MM.1S (cell line): ENCODE data around the gene MAGI1.

ENCODE experiments used
- DNase-seq: peaks from one replicate; pipeline ENCODE4 v3.0.0-alpha.2; 2015
- H2AFZ ChIP-seq: fragments of 300-600 bp; sonication (generic); 2 replicates; pipeline ENCODE4 v1.6.0; 2016; ENCODE audit warnings: antibody characterized with exemption, low read length
- H3F3A ChIP-seq: fragments of 300-600 bp; sonication (generic); 2 replicates; pipeline ENCODE4 v1.6.1; 2016; ENCODE audit warnings: mild to moderate bottlenecking, antibody characterized with exemption, low read length, moderate library complexity, mixed read lengths; ENCODE audit not compliant: insufficient read depth
- H3K27ac ChIP-seq: fragments of 300-600 bp; sonication (generic); 2 replicates; pipeline ENCODE4 v1.5.1; 2016; ENCODE audit warnings: mild to moderate bottlenecking, low read length
- H3K27me3 ChIP-seq: fragments of 300-600 bp; sonication (generic); replicated peaks from 2 replicates; pipeline ENCODE4 v1.6.0; 2016; ENCODE audit warnings: low read length; ENCODE audit not compliant: insufficient read depth
- H3K36me3 ChIP-seq: fragments of 300-600 bp; sonication (generic); replicated peaks from 2 replicates; pipeline ENCODE4 v1.6.1; 2016; ENCODE audit warnings: mild to moderate bottlenecking, low read length, mixed read lengths; ENCODE audit not compliant: insufficient read depth
- H3K4me1 ChIP-seq: fragments of 300-600 bp; sonication (generic); 2 replicates; pipeline ENCODE4 v1.6.1; 2016; ENCODE audit warnings: low read length, mixed read lengths
- H3K4me2 ChIP-seq: fragments of 300-600 bp; sonication (generic); 2 replicates; pipeline ENCODE4 v1.6.0; 2016; ENCODE audit warnings: low read depth, low read length
- H3K4me3 ChIP-seq: fragments of 300-600 bp; sonication (generic); 2 replicates; pipeline ENCODE4 v1.5.1; 2016; ENCODE audit warnings: low read length, mixed read lengths
- H3K79me2 ChIP-seq: fragments of 300-600 bp; sonication (generic); 2 replicates; pipeline ENCODE4 v1.6.1; 2016; ENCODE audit warnings: mixed run types, low read length, mixed read lengths
- H3K9ac ChIP-seq: fragments of 300-600 bp; sonication (generic); 2 replicates; pipeline ENCODE4 v1.6.1; 2016; ENCODE audit warnings: low read length, mixed read lengths
- H3K9me2 ChIP-seq: fragments of 300-600 bp; sonication (generic); replicated peaks from 2 replicates; pipeline ENCODE4 v1.6.1; 2016; ENCODE audit warnings: mild to moderate bottlenecking, low read length, mixed read lengths; ENCODE audit not compliant: insufficient read depth
- H3K9me3 ChIP-seq: fragments of 300-600 bp; sonication (generic); replicated peaks from 2 replicates; pipeline ENCODE4 v1.6.1; 2016; ENCODE audit warnings: mild to moderate bottlenecking, low read length, mixed read lengths; ENCODE audit not compliant: insufficient read depth
- H4K20me1 ChIP-seq: fragments of 300-600 bp; sonication (generic); 2 replicates; pipeline ENCODE4 v1.6.1; 2016; ENCODE audit warnings: mild to moderate bottlenecking, low read length, moderate library complexity, mixed read lengths; ENCODE audit not compliant: insufficient read depth
- CTCF ChIP-seq: fragments of 300-600 bp; sonication (generic); IDR thresholded peaks from 2 replicates; pipeline ENCODE4 v1.5.1; 2016; ENCODE audit warnings: antibody characterized with exemption, low read length, mixed read lengths
- EZH2 ChIP-seq: fragments of 300-600 bp; sonication (generic); optimal IDR thresholded peaks from 2 replicates; pipeline ENCODE3; 2017; ENCODE audit warnings: low read depth, mild to moderate bottlenecking, antibody characterized with exemption, low read length, mixed read lengths
- EZH2phosphoT487 ChIP-seq: fragments of 300-600 bp; sonication (generic); IDR thresholded peaks from 2 replicates; pipeline ENCODE4 v1.6.1; 2018; ENCODE audit warnings: antibody characterized with exemption, low read length

MAGI1 gene

DNA sequence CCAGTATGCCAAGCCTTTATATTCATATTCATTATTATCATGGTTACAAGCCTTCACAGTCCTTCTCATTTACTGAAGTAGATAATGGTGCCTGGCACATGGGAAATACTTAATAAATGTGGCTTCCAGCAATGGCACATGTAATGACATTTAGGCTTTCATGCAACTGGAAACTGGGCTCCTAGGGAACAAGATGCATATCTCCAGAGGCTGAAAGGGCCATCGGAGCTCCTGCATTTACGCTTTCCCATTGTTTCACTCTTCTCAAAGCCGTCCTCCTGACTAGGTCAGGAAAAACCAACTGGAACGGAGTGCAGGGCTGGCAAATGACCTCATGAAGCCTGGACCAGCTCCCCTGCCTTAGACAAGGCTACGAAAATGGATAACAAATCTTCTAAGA is 474.9 kb downstream of the MAGI1 start:
- Histone ChIP-seq H4K20me1 (no peaks in the 10 kb centered on the region), H3K27ac (no peak overlapping the region), H3K9me3 (no peaks in the 10 kb centered on the region), H3K9me2 (no peaks in the 10 kb centered on the region), H3K4me3 (no peak overlapping the region), H3K36me3 (no peaks in the 10 kb centered on the region), H3K9ac (no peak overlapping the region), H3K4me2 (no peak overlapping the region), H3K4me1 (no peaks in the 10 kb centered on the region), H3K27me3 (no peaks in the 10 kb centered on the region), H2AFZ (no peak overlapping the region), H3K79me2 (no peaks in the 10 kb centered on the region), H3F3A (no peaks in the 10 kb centered on the region)
- TF ChIP-seq CTCF (no peak), EZH2 (no peak), EZH2phosphoT487 (no peak)
- DNase-seq: no peak

DNA sequence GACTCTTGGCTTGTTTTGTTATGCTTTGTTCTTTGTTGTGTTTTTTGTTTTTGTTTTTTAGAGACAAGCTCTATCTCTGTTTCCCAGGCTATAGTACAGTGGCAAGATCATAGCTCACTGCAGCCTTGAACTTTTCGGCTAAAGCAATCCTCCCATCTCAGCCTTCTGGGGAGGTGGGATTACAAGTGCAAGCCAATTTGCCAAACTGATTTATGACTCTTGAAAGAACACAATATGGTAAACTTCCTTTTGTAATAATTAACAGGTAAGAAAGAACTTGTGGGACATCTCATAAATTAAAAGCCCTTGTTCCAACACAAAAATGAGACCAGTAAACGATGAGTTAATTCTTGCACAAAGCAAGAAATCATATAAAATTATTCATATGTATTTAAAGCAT is 476.3 kb downstream of the MAGI1 start:
- H3K4me1 ChIP-seq: no peaks in the 10 kb centered on the region
- H3K27ac ChIP-seq: no peak overlapping the region
- TF ChIP-seq EZH2 (no peak), EZH2phosphoT487 (no peak), CTCF (no peak)
- H2AFZ ChIP-seq: no peak overlapping the region
- no peak for DNase-seq
- no peaks in the 10 kb centered on the region for H3K9me3 ChIP-seq
- H3K9me2 ChIP-seq: no peaks in the 10 kb centered on the region
- no peaks in the 10 kb centered on the region for H3K36me3 ChIP-seq
- H3K79me2 ChIP-seq: no peaks in the 10 kb centered on the region
- H3K4me2 ChIP-seq: no peak overlapping the region
- H3K27me3 ChIP-seq: no peaks in the 10 kb centered on the region
- H3F3A ChIP-seq: no peaks in the 10 kb centered on the region
- no peak overlapping the region for H3K9ac ChIP-seq
- H3K4me3 ChIP-seq: no peak overlapping the region
- H4K20me1 ChIP-seq: no peaks in the 10 kb centered on the region

- Histone ChIP-seq H3K27me3 (no peaks in the 10 kb centered on the region), H2AFZ (no peak overlapping the region), H3K9ac (no peak overlapping the region), H4K20me1 (no peaks in the 10 kb centered on the region), H3K79me2 (no peaks in the 10 kb centered on the region), H3K36me3 (no peaks in the 10 kb centered on the region), H3K9me3 (no peaks in the 10 kb centered on the region), H3K4me3 (no peak overlapping the region), H3K9me2 (no peaks in the 10 kb centered on the region), H3K4me1 (no peaks in the 10 kb centered on the region), H3K4me2 (no peak overlapping the region), H3K27ac (no peak overlapping the region), H3F3A (no peaks in the 10 kb centered on the region)
- DNase-seq: peak; percentile 58
- TF ChIP-seq EZH2phosphoT487: no peak
- TF ChIP-seq EZH2: no peak
- TF ChIP-seq CTCF: no peak
Measured at GRCh38 chr3:65561617-65562016, 477.1 kb downstream of the MAGI1 start.

DNA sequence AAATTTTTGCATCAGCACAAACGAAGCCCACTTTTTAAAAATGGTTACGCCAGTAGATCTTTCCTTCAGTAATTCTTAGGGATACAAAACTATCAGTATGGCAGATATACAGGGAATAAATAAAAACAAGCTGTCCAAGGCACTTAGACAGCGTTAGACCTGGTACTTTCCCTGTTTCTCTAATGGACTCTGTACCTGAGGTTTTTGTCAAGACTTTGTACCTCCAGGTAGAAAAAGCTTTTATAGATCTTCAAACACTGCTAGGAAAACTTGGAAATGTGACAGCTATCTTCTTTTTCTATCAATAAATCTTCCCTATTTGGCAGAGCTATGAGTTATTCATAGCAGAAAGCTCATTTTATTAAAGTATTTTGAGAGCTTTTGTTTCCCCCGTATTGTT is 477.8 kb downstream of the MAGI1 start:
- Histone ChIP-seq H3K9me2 (no peaks in the 10 kb centered on the region), H3K4me2 (no peak overlapping the region), H3K9ac (no peak overlapping the region), H3K27me3 (no peaks in the 10 kb centered on the region), H3K27ac (no peak overlapping the region), H3F3A (no peaks in the 10 kb centered on the region), H3K4me3 (no peak overlapping the region), H2AFZ (no peak overlapping the region), H3K36me3 (no peaks in the 10 kb centered on the region), H3K79me2 (no peaks in the 10 kb centered on the region), H4K20me1 (no peaks in the 10 kb centered on the region), H3K4me1 (no peaks in the 10 kb centered on the region), H3K9me3 (no peaks in the 10 kb centered on the region)
- no peak for TF ChIP-seq CTCF
- no peak for TF ChIP-seq EZH2
- no peak for TF ChIP-seq EZH2phosphoT487
- no peak for DNase-seq
